Uterus (tissue), 4 donors: Measurements from ENCODE around the gene SSR4. TPM values are rescaled to one million over a fixed set of nuclear protein-coding genes. Genes with fewer than 3 reads are reported as not detected.

Experiments
- DNase-seq, 2 donors: peaks; one replicate each; pipeline ENCODE4 v3.0.0-alpha.2; 2019 to 2020
- H3K27ac ChIP-seq, 2 donors: fragments of 200-600 bp; sonication (generic); 1 replicate in 1 of 2; 2 replicates in 1 of 2; pipeline ENCODE4 v1.5.1; 2016 to 2018
- H3K27me3 ChIP-seq, 2 donors: fragments of 200-600 bp; sonication (generic); one replicate each; pipeline ENCODE4 v1.5.1; 2018 to 2019; ENCODE audit warnings: control low read depth in 1 of 2
- H3K36me3 ChIP-seq, 2 donors: fragments of 200-600 bp; sonication (generic); one replicate each; pipeline ENCODE4 v1.5.1; 2019; ENCODE audit warnings: control low read depth in 1 of 2
- H3K4me1 ChIP-seq, 2 donors: fragments of 200-600 bp; sonication (generic); one replicate each; pipeline ENCODE4 v1.5.1; 2018 to 2019; ENCODE audit warnings: control low read depth in 1 of 2
- H3K4me3 ChIP-seq, 2 donors: fragments of 200-600 bp; sonication (generic); 1 replicate in 1 of 2; 2 replicates in 1 of 2; pipeline ENCODE4 v1.5.1; 2018 to 2019; ENCODE audit warnings: mild to moderate bottlenecking in 1 of 2
- H3K9me3 ChIP-seq, 2 donors: fragments of 200-600 bp; sonication (generic); one replicate each; pipeline ENCODE4 v1.5.1; 2019; ENCODE audit warnings: control low read depth in 1 of 2
- CTCF ChIP-seq, 4 experiments: fragments of 200-600 bp in 2 of 4; fragments of 450-650 bp in 2 of 4; sonication (generic) in 2 of 4; IDR thresholded peaks; one replicate each; pipeline ENCODE4 v1.5.1; 2016 to 2019; ENCODE audit warnings: antibody characterized with exemption in 4 of 4, mild to moderate bottlenecking in 2 of 4, moderate library complexity in 1 of 4
- POLR2A ChIP-seq, 2 donors: fragments of 450-650 bp; IDR thresholded peaks; one replicate each; pipeline ENCODE4 v1.6.1; 2016; ENCODE audit warnings: antibody characterized with exemption in 2 of 2, mild to moderate bottlenecking in 1 of 2, moderate library complexity in 1 of 2
- intact Hi-C: fragments of 100-400 bp; cut with DNase I; formaldehyde crosslinking; loops from one replicate; pipeline ENCODE4 v1.15.1; 2023; ENCODE audit warnings: low total_unique reads
- total RNA-seq, 4 donors: library from RNA; depleted of rRNA in 3 of 4; stranded (reverse); fragments of >200 nt in 3 of 4; gene quantifications; one replicate each; pipeline versions ENCODE4 v1.1.0 to v1.2.4, GENCODE V29; 2014 to 2023
- donor health status: DM: yes; HTN: yes; CAD: no.

SSR4 gene
- total RNA-seq, 4 donors from 2014 or later, result 26.9 to 633 (median 103) TPM

DNA sequence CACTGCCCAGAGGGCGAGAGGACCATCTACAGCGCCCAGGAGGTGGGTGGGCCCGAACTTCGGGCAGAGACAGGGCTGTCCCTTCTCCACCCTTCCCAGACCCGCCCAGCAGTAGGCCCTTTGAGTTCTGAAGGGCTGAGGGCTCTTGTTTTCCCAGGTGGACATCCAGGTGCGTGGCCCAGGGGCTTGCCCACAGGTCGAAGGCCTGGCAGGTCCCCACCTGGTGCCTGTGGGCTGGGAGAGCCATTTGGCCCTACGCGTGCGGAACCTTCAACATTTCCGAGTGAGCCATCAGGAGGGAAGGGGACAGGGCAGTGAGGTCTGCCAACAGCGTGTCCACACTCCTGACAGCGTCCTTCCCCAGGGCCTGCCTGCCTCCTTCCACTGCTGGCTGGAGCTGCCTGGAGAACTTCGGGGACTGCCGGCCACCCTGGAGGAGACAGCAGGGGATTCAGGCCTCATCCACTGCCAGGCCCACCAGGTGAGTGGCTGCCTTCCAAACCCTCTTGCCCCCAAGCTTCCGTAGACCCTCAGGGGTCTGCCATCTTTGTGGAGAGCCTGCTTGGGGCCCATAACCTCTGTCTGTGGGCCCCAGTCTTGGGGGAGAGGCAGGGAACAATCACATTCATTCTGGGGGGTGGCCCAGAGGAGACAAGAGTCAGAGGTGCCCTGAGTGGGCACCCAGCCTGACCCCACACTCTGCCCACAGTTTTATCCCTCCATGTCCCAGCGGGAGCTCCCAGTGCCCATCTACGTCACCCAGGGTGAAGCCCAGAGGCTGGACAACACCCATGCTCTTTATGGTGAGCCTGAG, 23.7 kb upstream of the SSR4 start:
- DNase-seq, result no peak
- TF ChIP-seq CTCF (IDR thresholded peaks at IDR 0.05) (no peak), POLR2A (IDR thresholded peaks at IDR 0.05) (no peak)
- no peak overlapping the region for H3K4me3 ChIP-seq
- H3K27ac ChIP-seq, result no peak overlapping the region
- no peaks in the 10 kb centered on the region for H3K9me3 ChIP-seq
- intact Hi-C loops, result no loop called here
- H3K27me3 ChIP-seq, result no peaks in the 10 kb centered on the region
- H3K36me3 ChIP-seq, result no peaks in the 10 kb centered on the region
- no peaks in the 10 kb centered on the region for H3K4me1 ChIP-seq

DNA sequence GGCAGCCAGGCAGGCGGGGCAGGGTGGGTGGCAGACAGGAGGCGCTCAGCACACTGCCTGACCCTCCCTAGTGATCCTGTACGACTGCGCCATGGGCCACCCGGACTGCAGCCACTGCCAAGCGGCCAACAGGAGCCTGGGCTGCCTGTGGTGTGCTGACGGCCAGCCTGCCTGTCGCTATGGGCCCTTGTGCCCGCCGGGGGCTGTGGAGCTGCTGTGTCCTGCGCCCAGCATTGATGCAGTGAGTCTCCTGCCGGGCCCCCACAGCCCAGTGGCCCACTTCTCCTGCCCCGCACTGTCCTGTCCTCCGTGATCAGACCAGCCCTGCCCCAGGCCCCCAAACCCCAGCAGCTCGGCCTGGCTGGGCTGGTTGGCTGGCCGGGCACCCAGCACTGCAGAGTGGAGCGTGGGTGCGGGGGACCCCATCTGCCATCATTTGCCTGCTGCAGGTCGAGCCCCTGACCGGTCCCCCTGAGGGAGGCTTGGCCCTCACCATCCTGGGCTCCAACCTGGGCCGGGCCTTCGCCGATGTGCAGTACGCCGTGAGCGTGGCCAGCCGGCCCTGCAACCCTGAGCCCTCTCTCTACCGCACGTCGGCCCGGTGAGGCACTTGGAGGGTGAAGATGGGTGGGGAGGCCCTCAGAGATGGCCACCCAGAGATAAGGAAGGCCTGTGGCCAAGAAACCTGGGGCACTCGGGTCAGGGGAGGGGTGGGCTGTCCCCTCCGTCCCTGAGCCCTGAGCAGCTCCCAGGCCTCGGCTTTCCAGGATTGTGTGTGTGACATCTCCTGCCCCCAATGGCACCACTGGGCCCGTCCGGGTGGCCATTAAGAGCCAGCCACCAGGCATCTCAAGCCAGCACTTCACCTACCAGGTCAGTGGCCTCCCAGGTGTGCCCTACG, 22.8 kb upstream of the SSR4 start:
- intact Hi-C loops, result no loop called here
- Histone ChIP-seq H3K27ac (no peak overlapping the region), H3K4me3 (no peak overlapping the region), H3K4me1 (no peaks in the 10 kb centered on the region), H3K9me3 (no peaks in the 10 kb centered on the region), H3K27me3 (no peaks in the 10 kb centered on the region), H3K36me3 (no peaks in the 10 kb centered on the region)
- DNase-seq, result no peak
- TF ChIP-seq POLR2A (IDR thresholded peaks at IDR 0.05) (no peak), CTCF (IDR thresholded peaks at IDR 0.05) (no peak)

DNA sequence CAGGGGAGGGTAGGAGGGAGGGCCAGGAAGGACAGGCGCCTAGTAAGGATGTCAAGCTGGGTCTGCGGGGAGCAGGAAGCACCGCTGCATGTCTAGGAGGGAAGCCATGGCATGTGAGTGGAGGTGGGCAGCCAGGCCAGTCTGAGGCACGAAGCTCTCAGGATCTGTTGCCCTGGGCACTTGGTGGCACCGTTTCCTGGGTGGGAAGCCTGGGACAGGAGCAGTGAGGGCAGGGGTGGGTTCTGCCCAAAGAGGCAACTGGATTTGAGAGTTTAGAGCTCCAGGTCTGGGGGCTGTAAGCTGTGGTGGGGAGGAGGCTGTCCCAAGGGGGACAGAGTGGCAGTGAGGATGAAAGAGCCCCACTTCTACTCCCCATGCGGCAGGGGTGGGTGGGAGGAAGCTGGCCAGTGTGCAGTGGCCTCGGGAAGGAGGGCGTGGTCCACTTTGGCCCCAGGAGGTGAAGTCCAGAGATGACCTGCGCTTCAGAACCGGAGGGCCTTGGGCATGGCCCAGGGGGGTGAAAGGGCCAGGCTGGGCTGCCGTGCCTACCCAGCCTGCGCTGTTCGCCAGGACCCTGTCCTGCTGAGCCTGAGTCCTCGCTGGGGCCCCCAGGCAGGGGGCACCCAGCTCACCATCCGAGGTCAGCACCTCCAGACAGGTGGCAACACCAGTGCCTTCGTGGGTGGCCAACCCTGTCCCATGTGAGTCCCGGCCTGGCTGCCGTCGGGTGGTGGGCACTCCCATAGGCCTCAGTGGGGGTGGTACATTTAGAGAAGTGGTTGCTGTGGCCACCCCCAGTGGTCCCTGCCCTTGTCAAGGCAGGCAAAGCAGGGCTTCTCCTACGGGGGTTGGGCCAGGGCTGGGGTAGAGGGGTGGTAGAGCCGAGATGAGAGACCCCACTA, 21.9 kb upstream of the SSR4 start:
- no peak for DNase-seq
- H3K36me3 ChIP-seq, result no peaks in the 10 kb centered on the region
- no peaks in the 10 kb centered on the region for H3K4me1 ChIP-seq
- intact Hi-C loops, result no loop called here
- no peaks in the 10 kb centered on the region for H3K27me3 ChIP-seq
- no peak for TF ChIP-seq CTCF (IDR thresholded peaks at IDR 0.05)
- TF ChIP-seq POLR2A (IDR thresholded peaks at IDR 0.05), result no peak
- no peak overlapping the region for H3K4me3 ChIP-seq
- H3K27ac ChIP-seq, result no peak overlapping the region
- no peaks in the 10 kb centered on the region for H3K9me3 ChIP-seq

- no peak for TF ChIP-seq POLR2A (IDR thresholded peaks at IDR 0.05)
- no peak for TF ChIP-seq CTCF (IDR thresholded peaks at IDR 0.05)
- Histone ChIP-seq H3K27me3 (no peaks in the 10 kb centered on the region), H3K4me1 (no peaks in the 10 kb centered on the region), H3K27ac (no peak overlapping the region), H3K36me3 (no peaks in the 10 kb centered on the region), H3K4me3 (no peak overlapping the region), H3K9me3 (no peaks in the 10 kb centered on the region)
- no peak for DNase-seq
- intact Hi-C loops, result no loop called here
Measured at GRCh38 chrX:153773218-153773611, 21.3 kb upstream of the SSR4 start.
